GM06990 (cell line): Measurements from ENCODE around the gene GGA1.

Experiments
- DNase-seq: peaks from one replicate; pipeline ENCODE4 v3.0.0-alpha.2; 2011; ENCODE audit not compliant: insufficient read length; ENCODE audit errors: extremely low read depth
- H3K27me3 ChIP-seq: replicated peaks from 2 replicates; pipeline ENCODE4 v1.6.0; 2011; ENCODE audit warnings: low read length; ENCODE audit not compliant: control insufficient read depth, insufficient read depth
- H3K36me3 ChIP-seq: 2 replicates; pipeline ENCODE4 v1.5.1; 2011; ENCODE audit warnings: low read length; ENCODE audit not compliant: control insufficient read depth, insufficient read depth
- H3K4me3 ChIP-seq: replicated peaks from 2 replicates; pipeline ENCODE4 v1.5.1; 2011; ENCODE audit warnings: low read depth, mild to moderate bottlenecking, control low read depth, low read length
- CTCF ChIP-seq: IDR thresholded peaks from 2 replicates; pipeline ENCODE4 v1.5.1; 2011; ENCODE audit warnings: low read length, control low read depth, mild to moderate bottlenecking, inconsistent platforms; ENCODE audit not compliant: insufficient read depth, poor library complexity, severe bottlenecking

The GGA1 gene

GRCh38 chr22:37628830-37629229 lies 20.2 kb downstream of the GGA1 start:
- no peak for DNase-seq
- no peak overlapping the region for H3K4me3 ChIP-seq
- no peak for TF ChIP-seq CTCF
- H3K36me3 ChIP-seq = peaks cover 35% of the 10 kb centered on the region
- no peaks in the 10 kb centered on the region for H3K27me3 ChIP-seq

DNA sequence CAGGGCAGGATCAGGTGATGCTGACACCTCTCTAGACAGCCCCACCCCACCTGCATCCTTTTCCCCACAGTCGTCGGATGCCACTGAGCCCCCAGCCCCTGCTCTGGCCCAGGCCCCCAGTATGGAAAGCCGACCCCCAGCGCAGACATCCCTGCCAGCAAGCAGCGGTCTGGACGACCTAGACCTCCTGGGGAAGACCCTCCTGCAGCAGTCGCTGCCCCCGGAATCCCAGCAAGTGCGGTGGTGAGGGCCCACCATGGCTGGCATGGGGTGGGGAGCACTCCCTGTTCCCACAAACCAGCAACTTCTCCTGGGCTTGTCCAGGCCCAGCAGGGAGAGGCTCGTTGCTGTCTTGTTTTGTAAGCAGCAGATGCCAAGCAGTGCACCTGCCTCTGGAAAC lies 21.3 kb downstream of the GGA1 start:
- no peak overlapping the region for H3K4me3 ChIP-seq
- no peak for DNase-seq
- TF ChIP-seq CTCF = no peak
- H3K27me3 ChIP-seq = no peaks in the 10 kb centered on the region
- peaks cover 26% of the 10 kb centered on the region for H3K36me3 ChIP-seq

GRCh38 chr22:37630839-37631435 lies 22.3 kb downstream of the GGA1 start:
- TF ChIP-seq CTCF = no peak
- no peak for DNase-seq
- no peaks in the 10 kb centered on the region for H3K27me3 ChIP-seq
- peaks cover 21% of the 10 kb centered on the region for H3K36me3 ChIP-seq
- no peak overlapping the region for H3K4me3 ChIP-seq

DNA sequence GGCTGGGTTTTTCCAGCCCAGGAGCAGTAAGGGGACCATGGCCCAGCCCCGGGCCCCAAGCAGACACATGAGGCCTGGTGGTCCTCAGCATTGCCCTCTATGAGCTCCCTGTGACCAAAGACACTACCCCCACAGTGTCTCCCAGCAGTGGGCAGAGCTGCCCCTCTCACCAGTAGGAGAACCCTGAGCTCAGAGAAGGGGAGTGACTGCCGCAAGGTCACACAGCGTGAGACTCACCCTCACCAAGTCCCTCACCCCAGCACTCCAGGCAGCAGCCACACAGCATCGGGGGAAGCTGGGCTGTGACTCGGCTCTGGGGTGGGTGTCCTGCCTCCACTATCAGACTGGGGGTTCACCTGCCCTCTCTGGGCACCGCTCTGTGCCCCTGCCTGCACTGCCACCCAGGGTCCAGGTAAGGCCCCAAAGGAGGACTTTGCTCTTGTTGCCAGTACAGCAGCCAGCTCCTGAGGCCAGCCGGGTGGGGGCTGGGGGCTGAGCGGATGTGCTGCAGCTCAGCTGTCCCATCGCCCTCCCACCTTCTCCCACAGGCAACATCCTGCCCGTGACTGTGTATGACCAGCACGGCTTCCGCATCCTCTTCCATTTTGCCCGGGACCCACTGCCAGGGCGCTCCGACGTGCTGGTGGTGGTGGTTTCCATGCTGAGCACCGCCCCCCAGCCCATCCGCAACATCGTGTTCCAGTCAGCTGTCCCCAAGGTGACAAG lies 23.0 kb downstream of the GGA1 start:
- peaks cover 21% of the 10 kb centered on the region for H3K36me3 ChIP-seq
- no peak overlapping the region for H3K4me3 ChIP-seq
- no peaks in the 10 kb centered on the region for H3K27me3 ChIP-seq
- TF ChIP-seq CTCF = no peak
- DNase-seq = no peak

- Histone ChIP-seq H3K4me3 (no peak overlapping the region), H3K27me3 (no peaks in the 10 kb centered on the region), H3K36me3 (peaks cover 21% of the 10 kb centered on the region)
- no peak for TF ChIP-seq CTCF
- no peak for DNase-seq
Observed at GRCh38 chr22:37632174-37633088, 23.8 kb downstream of the GGA1 start.
